ENCODE data around the gene FAM13A.

DNA sequence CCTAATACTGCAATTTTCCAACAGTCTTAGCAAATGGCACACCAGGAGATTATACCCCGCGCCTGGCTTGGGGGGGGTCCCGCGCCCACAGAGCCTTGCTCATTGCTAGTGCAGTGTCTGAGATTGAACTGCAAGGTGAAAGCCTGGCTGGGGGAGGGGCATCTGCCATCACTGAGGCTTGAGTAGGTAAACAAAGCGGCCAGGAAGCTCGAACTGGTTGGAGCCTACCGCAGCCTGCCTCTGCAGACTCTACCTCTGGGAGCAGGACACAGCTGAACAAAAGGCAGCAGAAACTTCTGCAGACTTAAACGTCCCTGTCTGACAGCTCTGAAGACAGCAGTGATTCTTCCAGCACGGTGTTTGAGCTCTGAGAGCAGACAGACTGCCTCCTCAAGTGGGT is 186.6 kb downstream of the FAM13A start:
- TF ChIP-seq, protein P1, sequence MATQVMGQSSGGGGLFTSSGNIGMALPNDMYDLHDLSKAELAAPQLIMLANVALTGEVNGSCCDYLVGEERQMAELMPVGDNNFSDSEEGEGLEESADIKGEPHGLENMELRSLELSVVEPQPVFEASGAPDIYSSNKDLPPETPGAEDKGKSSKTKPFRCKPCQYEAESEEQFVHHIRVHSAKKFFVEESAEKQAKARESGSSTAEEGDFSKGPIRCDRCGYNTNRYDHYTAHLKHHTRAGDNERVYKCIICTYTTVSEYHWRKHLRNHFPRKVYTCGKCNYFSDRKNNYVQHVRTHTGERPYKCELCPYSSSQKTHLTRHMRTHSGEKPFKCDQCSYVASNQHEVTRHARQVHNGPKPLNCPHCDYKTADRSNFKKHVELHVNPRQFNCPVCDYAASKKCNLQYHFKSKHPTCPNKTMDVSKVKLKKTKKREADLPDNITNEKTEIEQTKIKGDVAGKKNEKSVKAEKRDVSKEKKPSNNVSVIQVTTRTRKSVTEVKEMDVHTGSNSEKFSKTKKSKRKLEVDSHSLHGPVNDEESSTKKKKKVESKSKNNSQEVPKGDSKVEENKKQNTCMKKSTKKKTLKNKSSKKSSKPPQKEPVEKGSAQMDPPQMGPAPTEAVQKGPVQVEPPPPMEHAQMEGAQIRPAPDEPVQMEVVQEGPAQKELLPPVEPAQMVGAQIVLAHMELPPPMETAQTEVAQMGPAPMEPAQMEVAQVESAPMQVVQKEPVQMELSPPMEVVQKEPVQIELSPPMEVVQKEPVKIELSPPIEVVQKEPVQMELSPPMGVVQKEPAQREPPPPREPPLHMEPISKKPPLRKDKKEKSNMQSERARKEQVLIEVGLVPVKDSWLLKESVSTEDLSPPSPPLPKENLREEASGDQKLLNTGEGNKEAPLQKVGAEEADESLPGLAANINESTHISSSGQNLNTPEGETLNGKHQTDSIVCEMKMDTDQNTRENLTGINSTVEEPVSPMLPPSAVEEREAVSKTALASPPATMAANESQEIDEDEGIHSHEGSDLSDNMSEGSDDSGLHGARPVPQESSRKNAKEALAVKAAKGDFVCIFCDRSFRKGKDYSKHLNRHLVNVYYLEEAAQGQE (tag by site-specific recombination; IDR thresholded peaks at IDR 0.05), result no peak
- TF ChIP-seq ZNF776 (tag by site-specific recombination; IDR thresholded peaks at IDR 0.05; ENCODE audit: borderline replicate concordance) (no peak), PATZ1 (tag by site-specific recombination; IDR thresholded peaks at IDR 0.05) (no peak), ZFP37 (tag by site-specific recombination; IDR thresholded peaks at IDR 0.05) (no peak)
- TF ChIP-seq, protein P2, sequence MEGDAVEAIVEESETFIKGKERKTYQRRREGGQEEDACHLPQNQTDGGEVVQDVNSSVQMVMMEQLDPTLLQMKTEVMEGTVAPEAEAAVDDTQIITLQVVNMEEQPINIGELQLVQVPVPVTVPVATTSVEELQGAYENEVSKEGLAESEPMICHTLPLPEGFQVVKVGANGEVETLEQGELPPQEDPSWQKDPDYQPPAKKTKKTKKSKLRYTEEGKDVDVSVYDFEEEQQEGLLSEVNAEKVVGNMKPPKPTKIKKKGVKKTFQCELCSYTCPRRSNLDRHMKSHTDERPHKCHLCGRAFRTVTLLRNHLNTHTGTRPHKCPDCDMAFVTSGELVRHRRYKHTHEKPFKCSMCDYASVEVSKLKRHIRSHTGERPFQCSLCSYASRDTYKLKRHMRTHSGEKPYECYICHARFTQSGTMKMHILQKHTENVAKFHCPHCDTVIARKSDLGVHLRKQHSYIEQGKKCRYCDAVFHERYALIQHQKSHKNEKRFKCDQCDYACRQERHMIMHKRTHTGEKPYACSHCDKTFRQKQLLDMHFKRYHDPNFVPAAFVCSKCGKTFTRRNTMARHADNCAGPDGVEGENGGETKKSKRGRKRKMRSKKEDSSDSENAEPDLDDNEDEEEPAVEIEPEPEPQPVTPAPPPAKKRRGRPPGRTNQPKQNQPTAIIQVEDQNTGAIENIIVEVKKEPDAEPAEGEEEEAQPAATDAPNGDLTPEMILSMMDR (tag by site-specific recombination; IDR thresholded peaks at IDR 0.05), result no peak
